Embryonic facial prominence (tissue), 1 donor: ENCODE measurements around the gene SIGLEC12.

ENCODE experiments used
- DNase-seq: peaks from one replicate; pipeline ENCODE4 v3.0.0-alpha.2; 2016; ENCODE audit errors: extremely low spot score

SIGLEC12 gene

DNA sequence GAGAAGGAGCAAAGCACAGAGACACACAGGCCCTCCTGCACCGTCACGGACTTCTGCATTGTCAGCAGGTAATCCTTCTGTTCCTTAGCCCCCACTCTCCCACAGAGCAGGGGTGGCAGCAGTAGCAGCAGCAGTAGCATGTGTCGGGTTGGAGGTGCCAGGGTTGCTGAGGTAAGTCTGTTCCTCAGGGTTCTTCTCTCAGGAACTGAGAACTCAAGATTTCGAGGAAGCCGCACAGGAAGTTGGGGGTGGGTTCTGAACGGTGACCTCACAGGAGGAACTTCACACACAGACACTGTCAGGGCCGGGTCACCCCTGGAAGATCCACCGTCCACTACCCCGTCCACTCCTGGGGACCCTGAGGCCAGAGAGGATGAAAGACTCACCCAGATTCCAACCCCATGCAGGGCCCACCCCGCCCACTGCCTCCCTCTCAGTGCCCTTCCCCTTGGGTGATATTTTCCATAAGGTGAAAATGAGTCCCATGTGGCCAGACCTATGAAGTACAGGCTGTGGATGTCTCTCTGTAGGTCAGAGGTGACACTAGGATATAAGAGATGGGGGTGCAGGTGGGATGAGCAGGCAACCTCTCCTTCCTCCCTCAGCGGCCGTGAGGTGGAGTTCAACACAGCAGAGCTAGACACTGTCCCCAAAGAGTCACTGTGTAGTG is at the start of gene SIGLEC12:
Gene SIGLEC12, minus strand, starts transcription at position 207 of the 670 bp plus-strand sequence. Its CDS starts 67 bp downstream, at position 140.
- no peak for DNase-seq

DNA sequence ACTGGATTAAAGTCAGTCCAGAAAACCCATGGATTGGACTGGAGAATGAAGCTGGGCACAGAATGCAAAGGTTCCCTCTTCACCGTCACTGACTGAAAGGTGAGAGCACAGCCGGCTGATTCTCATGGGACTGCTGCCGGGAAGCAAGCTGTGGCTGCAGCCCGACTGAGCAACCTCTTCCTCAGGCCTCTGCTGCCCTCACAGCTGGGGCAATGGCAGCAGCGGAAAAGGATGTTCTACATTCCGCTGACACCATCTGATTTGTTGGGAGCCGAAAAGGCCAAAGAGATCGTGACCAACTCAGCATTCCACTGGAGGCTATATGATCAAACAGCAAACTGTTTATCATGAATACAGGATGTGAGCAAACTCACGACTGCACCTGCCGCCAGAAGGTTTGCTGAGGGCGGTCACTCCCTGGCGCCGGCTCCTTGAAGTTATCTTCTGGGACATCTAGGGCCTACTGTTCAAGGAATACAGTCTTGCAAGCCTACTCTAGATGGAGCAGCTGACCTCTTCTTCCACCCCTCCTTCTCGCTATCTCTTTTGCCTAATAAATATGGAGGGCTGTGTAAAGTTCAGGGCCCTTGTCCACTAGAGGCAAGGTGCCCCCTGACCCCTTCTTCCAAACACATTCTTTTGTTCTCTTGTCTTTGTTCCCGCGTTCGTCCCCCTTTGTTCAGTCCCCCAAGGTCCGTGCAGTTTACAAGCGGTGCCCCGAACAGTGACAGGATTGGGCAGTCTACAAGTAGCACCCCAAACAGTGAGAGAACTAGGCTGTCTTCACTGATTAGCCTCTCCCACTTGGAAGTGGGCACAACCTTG is 49.5 kb upstream of the SIGLEC12 start:
- DNase-seq, result no peak

DNA sequence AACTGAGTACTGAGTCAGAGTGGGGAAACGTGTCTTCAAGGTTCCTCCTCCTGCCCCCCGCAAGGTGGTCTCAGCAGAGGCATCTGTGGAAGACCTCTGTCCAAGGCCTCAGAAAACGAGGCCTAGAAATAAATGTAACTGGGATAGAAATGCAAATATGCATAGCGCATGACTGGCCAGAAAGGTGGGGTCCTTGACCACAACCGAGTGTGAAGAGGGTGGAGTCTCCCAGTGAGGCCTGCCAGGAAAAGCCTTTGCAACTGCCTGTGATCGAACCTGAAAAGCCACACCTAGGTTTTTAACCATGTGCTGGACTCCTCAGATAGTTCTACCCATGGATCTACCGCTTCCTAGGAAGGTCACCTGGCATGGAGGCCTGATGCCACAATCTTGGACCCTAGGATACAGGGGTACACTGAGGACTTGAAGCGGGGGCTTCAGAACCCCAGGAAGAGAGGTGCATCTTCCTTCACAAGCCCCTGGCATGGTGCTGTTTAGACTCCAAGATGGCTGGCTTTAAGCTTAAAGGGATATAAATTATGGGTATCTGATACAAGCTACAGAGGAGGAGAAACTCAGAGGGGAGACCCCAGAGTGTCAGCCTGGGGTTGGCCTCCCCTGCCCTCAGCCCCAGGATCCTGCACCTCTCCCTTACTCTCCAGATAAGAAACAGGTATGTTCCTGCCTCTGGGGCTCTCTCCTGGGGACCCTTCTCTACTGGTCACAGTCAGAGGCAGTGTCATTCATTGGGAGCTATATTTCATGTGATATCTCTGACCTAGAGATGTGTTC is 48.1 kb upstream of the SIGLEC12 start:
- DNase-seq, result no peak

DNA sequence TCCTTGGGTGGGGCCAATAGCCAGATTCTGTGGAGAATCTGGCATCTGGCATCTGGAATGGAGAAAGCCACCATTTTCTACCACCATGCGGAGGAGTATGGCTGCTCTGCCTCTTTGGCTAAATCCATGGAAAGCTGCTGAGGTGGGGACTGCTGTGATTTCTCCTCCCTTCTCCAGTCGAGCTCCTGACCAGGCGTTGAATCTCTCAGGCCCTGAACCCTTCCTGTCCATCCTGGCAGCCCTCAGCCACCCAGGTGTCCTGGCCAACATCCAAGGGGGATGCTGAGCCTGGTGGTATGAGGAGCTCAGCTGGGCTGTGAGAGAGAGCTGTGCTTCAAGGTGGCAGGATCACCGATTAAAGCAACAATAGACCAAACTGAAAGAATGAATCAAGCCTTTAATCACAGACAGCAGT is 47.3 kb upstream of the SIGLEC12 start:
- DNase-seq, result no peak

DNA sequence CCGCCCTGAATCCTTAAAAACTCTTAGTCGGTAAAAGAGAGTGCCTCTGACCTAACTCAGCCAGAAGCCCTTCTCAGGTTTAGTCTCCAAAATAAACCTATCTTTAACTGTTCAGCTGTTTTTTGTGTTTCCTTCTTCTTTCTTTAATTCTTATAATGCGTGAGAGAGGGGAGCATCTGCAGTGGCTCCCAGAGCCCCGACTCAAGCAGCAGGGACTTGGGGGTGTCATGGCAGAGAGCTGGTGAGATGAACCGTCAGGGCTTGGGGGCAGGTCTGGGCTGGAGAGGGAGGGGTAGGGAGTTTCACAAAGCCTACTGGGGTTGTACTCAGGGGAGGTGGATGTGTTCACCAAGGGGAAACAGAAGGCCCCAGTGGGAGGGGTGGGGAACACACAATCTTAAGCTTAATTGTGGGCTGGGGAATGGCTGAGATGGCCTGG is 46.6 kb upstream of the SIGLEC12 start:
- DNase-seq, result no peak

DNA sequence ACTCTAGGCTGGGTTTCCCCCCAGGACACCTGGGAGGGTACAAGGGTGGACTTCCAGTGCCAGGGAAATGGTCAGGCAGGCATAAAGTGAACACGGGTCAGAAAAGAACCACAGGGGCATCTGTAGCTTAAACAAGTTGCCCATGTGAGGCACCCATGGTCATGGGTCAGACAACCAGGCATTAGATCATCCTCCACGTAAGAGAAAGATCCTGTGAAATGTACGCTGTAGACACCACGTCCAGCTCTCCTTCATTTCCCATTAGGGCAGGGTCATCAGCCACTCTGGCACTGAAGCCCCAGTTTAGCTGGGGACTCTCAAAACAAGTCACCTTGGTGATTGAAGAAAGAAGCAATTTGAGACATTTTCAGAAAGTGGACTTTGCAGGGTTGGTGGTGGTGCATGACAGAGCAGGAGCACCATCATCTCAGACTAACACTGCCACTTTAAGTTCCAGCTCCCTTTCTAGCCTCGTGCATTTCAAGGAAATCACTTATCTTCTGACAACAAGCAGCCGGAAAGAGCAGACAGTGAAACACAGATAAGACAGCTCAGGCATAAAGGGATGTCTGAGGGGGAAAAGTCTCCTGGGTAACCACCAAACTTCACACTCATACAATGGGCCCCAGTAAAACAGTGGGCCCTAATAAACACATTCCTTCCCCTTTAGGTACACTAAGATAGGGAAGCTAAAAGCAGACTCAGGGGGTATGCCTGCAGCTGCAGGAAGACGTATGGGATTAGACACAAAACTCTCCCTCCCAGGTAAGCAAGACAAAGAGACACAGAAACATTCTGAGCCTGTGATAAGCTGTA is 46.0 kb upstream of the SIGLEC12 start:
- DNase-seq, result no peak

DNA sequence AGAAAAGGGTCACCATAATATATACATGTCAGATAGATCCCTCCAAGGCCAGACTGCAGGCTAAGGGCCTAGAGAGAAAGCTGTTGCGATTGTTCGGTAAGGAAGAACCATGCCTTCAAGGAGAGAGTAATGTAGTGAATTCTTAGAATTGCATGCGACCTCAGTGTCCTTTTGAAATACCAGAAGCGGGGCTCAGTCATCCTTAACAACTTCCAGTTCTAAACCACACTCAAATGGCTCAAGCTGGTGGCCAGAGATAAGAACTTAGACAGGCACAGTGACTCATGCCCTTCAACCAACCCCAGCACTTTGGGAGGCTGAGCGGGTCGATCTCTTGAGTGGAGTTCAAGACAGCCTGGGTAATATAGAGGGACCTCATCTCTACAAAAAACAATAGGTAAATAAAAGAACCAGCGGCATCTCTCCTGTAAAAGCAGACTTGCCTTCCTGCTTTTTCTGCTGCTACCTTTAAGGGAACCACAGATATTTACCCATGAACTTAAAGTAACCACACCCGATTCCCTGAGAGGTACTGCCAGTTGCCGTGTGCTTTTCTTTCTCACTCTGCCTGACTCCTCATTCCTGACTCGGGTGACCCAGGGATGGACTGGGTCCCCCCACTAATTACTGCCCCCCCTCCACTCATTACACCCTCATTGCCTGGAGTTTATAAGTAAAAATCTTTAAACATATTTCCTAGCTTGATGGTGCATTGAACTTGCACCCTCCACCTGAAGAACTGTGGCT is 45.2 kb upstream of the SIGLEC12 start:
- no peak for DNase-seq

DNA sequence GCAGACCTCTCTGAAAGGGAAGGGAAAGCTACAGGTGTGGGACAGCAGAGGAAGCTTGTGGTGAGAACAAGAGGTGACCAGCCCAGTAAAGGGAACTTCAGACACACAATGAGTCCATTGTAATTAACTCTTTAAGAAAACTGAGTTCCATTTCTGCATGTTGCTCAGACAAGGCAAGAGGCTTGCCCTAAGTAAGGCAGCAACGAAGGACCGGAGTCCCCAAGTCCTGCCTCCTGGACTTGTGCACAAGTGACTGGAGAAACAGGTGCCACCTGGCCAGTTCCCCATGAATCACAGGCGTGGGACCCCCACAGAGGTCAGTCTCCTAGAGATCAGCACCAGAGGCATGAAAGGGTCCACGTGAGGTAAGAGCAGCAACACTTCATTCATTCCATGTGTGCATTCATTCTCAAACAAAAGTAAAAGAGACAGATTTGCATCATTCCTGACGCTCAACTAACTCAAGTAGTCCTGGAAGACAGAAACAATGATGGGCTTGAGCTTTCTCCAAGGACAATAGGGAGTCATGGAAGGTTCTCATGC is 44.6 kb upstream of the SIGLEC12 start:
- DNase-seq, result no peak

DNA sequence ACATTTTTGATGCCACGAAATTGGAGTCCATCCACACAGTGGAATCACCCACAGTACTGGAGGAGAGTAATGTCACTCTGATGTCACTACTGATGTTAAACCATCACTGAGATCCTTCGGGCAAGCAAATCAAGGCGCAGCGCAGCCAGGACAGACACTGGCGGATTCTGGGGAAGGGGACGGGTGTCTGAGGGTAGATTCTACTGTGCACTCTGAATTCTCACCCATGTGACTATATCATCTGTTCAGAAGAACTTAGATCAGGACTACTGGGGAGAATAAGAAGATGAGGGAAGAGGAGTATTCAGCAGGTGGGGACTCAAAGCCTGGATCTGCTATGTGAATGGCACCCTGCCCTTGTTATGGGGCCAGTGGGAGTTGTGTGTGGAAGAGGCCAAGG is 42.4 kb upstream of the SIGLEC12 start:
- no peak for DNase-seq

DNA sequence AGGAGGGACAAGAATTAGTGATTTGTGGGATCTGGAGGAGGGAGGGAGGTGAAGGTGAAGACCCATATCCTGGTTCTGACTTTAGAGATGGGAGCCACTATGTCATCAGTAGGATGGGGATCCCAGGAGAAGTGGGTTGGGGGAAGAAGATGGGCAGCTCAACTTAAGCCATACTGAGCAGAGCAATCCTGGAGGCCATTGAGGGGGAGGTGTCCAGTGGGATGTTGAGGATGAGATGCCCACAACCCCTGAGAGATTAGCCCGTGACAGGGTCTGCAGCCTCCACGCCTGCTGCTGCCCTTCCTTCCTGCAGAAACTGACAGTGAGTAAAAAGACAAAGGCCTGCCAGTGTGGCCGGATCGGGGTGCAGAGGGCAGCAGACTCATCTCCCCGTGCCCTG is 41.1 kb upstream of the SIGLEC12 start:
- no peak for DNase-seq

DNA sequence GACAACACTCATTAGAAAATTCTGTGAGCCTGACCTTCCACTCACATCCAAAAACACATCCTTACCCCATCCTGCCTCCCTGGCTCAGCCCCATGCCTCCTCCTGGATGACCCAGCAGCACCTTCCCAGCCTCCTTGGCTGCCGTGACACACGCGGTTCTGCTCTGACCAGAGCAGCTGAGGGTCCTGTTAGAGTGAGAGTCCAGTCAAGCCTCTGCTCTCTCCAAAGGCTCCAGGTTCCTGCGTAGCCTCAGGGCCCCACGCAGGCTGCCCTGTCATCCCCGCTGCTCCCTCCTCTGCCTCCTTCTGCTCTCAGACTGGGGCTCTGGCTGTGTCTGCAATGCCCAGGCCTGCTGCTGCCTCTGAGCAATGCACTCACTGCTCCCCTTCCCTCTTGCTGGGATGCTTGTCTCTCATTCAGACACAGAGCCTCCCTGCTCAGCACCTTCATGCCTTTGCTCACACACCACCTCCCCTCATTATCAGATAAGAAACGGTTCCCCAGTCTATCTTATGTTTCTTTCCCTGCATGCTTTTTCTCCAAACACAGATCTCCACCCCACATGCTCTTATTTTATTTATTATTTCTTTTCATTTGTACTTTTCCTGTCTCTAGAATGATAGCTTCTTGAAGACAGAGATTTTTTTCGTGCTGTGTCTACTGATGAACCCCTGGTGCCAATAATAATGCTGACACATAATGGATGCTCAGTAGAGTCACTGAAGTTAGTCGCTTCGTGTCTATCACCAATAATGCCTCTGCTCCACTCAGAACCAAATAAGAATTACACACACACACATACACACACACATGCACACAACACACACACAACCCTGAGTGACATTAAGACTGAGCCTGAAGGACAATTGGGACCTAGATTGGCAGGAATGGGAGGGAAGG is 40.1 kb upstream of the SIGLEC12 start:
- DNase-seq, result no peak

DNA sequence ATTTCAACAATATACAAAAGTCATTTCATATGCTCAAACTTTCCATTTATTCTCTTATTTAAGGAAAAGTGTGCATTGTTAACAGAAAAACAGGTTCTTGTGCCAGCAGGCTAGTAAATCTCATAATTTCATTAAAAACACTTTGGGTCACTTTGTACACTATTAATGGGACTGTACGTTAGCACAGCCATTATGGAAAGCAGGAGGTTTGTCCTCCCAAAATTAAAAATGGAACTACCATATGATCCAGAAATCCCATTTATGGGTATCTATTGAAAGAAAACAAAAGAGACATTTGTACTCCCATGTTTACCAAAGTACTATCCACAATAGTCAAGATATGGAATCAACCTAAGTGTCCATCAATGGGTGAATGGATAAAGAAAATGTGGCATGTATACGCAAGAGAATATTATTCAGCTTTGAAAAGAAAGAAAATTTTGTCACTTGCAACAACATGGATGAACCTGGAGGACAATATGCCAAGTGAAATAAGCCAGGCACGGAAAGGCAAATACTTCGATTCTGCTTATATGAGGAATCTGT is 38.3 kb upstream of the SIGLEC12 start:
- no peak for DNase-seq

DNA sequence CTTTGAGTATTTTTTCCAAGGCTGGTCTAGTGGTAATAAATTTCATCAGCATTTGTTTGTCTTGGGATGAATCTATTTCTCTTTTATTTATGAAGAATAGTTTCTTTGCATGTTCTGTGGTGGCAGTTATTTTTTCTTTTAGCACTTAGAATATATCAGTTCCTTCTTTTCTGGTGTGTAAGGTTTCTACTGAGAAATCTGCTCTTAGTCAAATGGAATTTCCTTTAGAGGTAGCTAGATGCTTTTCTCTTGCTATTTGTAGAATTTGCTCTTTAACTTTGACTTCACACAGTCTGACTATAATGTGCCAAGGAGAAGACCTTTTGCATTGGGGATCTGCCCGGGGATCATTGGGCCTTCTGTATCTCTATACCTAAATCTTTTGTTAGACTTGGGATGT is 33.9 kb upstream of the SIGLEC12 start:
- DNase-seq, result no peak

DNA sequence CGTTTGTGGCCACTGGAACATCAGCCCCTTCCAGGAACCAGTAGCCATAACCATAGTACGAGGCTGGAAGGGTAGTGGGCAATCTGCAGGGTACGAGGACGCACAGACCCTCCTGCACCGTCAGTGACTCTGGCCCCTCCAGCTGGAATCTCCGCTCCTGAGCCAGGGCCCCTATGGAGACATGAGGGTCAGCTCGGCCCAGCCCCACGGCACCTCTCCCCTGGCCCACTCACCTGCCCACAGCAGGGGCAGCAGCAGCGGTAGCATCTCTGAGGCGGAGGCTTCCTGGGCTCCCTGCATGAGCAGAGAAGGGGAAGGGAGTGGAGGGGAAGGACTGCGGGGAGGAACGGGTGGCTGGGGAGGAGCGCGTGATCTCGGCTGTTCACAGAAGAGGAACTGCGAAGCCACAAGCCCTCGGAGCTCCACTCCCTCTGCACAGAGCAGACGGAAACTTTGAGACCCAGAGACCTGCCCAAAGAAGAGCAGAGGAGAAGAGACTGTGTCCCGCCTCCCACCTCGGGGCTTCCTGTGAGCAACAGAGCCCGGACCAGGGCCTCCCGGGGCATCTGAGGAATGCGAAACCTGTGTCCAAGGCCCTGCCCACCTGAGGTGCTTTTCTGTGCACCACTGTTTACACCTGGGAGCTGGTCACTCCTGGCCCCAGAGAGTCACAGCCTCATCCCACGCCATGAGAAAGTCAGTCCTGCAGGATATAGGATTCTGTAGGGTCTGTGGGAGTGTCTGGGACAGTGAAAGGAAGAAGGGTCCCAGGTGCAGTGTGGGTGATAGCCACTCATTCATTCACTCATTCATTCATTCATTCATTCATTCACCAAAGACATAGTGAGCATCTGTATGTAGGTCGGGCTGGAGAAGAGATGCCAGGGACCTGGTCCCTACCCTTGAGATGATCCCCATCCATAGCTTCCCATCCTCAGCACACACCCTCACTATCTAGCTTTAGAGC is 30.0 kb upstream of the SIGLEC12 start, which contains the start of gene SIGLEC6:
Gene SIGLEC6, minus strand, starts transcription at position 322 of the 967 bp plus-strand sequence. Its CDS starts 22 bp downstream, at position 300.
- DNase-seq, result no peak

DNA sequence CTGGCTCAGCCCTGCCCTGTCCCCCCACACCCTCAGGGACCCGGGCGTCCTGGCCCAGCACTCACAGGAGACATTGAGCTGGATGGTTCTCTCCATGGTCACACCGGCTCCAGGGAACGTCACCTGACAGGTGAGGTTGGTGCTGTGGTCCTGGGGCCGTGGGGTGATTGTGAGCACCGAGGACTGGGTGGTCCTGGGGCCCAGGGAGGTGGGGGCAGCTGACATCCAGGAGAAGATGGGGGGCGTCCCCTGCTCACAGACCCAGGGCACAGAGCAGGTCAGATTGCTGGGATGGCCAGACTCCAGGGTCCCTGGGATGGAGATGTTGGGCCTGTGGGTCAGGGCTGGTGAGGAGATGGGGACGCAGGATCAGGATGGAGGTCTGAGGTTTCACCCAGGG is 29.0 kb upstream of the SIGLEC12 start:
- DNase-seq, result no peak

DNA sequence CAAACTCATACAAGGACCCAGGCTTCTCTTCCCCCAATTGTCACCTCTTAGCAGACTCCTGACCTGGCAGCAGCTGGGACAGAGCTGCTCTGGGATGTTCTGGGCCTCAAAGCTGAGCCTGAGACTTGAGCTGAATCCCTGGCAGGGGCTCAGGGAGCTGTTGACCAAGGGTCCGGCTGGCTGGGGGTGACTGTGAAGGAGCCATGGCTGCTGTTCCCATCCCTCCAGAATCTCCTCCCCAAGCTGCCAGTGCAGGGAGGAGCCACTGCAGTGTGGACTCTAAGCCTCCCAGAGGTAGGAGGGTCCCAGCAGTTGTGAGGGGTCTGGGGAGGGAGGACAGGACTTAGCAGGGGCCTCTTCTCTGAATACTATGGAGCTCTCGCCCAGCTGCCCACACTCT is 27.7 kb upstream of the SIGLEC12 start:
- no peak for DNase-seq

DNA sequence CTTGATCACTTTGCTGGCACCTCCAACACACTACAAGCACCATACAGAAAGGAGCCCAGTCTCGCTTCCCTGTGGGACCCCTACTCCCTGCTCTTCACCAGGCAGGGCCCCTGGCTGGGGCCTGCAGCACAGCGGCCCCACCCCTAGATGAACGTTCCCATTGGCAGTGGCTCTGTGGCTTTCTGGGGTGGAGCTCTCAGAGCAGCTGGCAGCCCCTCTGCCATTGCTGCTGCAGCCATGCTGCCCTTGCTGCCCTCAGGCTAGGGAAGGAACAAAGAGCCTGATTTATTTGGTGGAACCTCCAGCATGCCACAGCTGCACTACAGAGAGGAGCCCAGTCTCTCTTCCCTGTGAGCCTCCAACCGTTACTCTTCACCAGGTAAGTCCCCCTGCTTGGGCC is 24.1 kb upstream of the SIGLEC12 start:
- no peak for DNase-seq
